HG02973 (cell line): Measurements from ENCODE around the gene MUC5AC.
"Not testable (repeated sequence)": the region's sequence is repeated elsewhere in the genome, so short reads cannot be mapped to it uniquely, and the experiment has no call there.

Experiments
- ATAC-seq: cut with Tn5 transposase; IDR thresholded peaks from one replicate; pipeline ENCODE4 v1.9.1; 2021; ENCODE audit warnings: moderate library complexity; ENCODE audit not compliant: unreplicated experiment

Gene MUC5AC

GRCh38 chr11:1157645-1158591, at the start of gene MUC5AC:
TSS of gene MUC5AC (plus strand) at chr11:1157953. CDS start at chr11:1158000, 47 bp downstream.
- no peak for ATAC-seq

- no peak for ATAC-seq
Observed at GRCh38 chr11:1108246-1108900, 49.4 kb upstream of the MUC5AC start.

GRCh38 chr11:1109101-1109917, 48.4 kb upstream of the MUC5AC start:
- ATAC-seq = no peak

- no peak for ATAC-seq
Observed at GRCh38 chr11:1109918-1110705, 47.6 kb upstream of the MUC5AC start.

GRCh38 chr11:1111545-1112212, 46.1 kb upstream of the MUC5AC start:
- no peak for ATAC-seq

- no peak for ATAC-seq
Observed at GRCh38 chr11:1112351-1113191, 45.2 kb upstream of the MUC5AC start.

GRCh38 chr11:1113405-1114201, 44.1 kb upstream of the MUC5AC start:
- no peak for ATAC-seq

GRCh38 chr11:1115292-1115691, 42.5 kb upstream of the MUC5AC start:
- not testable (repeated sequence) for ATAC-seq

GRCh38 chr11:1116104-1116503, 41.6 kb upstream of the MUC5AC start:
- no peak for ATAC-seq

- no peak for ATAC-seq
Observed at GRCh38 chr11:1116666-1117390, 40.9 kb upstream of the MUC5AC start.

- ATAC-seq = no peak
Observed at GRCh38 chr11:1117992-1118391, 39.8 kb upstream of the MUC5AC start.

GRCh38 chr11:1118755-1119603, 38.8 kb upstream of the MUC5AC start:
- no peak for ATAC-seq

- no peak for ATAC-seq
Observed at GRCh38 chr11:1119604-1120146, 38.1 kb upstream of the MUC5AC start.

- no peak for ATAC-seq
Observed at GRCh38 chr11:1120532-1121330, 37.0 kb upstream of the MUC5AC start.

- no peak for ATAC-seq
Observed at GRCh38 chr11:1121331-1121812, 36.4 kb upstream of the MUC5AC start.
